22Rv1 (cell line): ENCODE measurements around the gene ZNF785.

Source experiments
- H3K27ac ChIP-seq: fragments of 450-650 bp; 2 replicates; pipeline ENCODE4 v1.5.1; 2017
- ZFX ChIP-seq: fragments of 450-650 bp; IDR thresholded peaks from 2 replicates; pipeline ENCODE4 v1.6.1; 2017; ENCODE audit warnings: antibody characterized with exemption, borderline replicate concordance
- TF ChIP-seq, protein P1 (sequence below): fragments of 450-650 bp; IDR thresholded peaks from 2 replicates; pipeline ENCODE4 v1.5.1; 2017; ENCODE audit warnings: mild to moderate bottlenecking

ZNF785 gene

DNA sequence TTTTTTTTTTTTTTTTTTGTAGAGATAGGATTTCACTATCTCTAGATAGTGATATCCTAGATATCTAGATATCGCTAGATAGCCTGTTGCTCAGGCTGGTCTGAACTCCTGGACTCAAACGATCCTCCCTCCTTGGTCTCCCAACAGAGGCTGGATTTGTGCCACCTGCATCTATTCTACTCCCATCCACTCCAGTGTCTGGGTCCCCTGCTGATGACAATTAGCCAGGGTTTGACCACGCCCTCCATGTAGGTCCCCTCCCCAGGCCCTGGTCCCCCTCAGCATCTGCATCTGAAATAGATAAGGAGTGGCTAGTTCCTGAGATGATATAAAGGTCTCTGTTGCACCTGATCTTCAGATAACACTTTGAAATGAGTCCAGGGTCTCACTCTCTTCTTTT is 16.2 kb downstream of the ZNF785 start:
- TF ChIP-seq, protein P1, sequence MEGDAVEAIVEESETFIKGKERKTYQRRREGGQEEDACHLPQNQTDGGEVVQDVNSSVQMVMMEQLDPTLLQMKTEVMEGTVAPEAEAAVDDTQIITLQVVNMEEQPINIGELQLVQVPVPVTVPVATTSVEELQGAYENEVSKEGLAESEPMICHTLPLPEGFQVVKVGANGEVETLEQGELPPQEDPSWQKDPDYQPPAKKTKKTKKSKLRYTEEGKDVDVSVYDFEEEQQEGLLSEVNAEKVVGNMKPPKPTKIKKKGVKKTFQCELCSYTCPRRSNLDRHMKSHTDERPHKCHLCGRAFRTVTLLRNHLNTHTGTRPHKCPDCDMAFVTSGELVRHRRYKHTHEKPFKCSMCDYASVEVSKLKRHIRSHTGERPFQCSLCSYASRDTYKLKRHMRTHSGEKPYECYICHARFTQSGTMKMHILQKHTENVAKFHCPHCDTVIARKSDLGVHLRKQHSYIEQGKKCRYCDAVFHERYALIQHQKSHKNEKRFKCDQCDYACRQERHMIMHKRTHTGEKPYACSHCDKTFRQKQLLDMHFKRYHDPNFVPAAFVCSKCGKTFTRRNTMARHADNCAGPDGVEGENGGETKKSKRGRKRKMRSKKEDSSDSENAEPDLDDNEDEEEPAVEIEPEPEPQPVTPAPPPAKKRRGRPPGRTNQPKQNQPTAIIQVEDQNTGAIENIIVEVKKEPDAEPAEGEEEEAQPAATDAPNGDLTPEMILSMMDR, result no peak
- no peak for TF ChIP-seq ZFX

DNA sequence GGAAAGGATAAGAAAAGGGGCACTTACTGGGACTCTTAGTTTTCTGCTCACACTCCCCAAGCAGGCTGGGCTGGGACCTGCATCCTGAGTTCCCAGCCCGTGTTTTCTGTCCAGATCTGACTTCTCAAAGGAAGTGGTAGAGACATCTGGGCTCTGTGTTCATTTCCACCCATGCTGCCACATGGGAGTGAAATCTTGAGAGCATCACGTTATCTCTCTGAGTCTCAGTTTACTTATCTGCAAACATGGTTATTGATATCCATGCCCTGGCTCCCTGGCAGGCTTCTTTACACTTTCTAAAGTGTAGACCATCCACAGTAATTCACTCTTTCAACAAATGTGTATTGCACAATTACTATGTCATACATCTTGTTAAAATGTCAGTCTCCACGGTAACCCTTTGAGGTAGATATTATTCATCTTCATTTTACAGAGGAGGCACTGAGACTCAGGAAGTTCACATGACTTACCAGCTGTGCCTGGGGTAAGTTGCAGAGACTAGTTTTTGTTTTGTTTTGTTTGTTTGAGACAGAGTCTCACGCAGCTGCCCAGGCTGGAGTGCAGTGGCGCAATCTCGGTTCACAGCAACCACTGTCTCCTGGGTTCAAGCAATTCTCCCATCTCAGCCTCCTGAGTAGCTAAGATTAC is 17.4 kb downstream of the ZNF785 start:
- TF ChIP-seq, protein P1, result no peak
- no peak for TF ChIP-seq ZFX
- no peak overlapping the region for H3K27ac ChIP-seq

More for the DNA sequence above, 16.2 kb downstream of the ZNF785 start:
- H3K27ac ChIP-seq, result no peak overlapping the region

DNA sequence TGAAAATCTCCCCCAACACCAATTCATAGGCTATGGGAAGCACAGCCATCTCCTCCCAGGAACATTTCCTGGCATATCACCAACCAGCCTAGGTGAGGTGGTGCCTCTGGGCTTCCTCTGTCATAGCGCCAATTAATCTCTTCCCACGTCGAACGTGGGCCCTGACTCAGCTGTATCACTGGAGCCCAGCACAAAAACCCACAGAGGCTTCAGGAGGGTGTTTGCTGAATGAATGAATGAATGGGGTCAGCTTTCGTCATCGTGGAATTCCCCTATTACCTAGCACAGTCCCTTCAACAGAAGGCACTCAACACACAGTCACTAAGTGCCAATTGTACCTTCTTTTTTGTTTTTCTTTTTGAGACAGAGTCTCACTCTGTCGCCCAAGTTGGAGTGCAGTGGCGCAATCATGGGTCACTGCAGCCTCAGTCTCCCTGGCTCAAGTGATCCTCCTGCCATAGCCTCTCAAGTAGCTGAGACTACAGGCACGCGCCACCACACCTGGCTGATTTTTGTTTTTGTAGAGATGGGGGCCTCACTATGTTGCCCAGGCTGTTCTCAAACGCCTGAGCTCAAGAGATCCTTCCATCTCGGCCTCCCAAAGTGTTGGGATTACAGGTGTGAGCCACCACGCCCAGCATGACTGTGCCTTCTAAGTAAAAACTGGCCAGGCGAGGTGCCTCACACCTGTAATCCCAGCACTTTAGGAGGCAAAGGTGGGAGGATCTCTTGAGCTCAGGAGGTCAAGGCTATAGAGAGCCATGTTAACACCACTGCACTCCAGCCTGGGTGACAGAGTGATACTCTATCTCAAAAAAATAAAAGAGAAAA is 18.1 kb downstream of the ZNF785 start:
- no peak overlapping the region for H3K27ac ChIP-seq
- TF ChIP-seq ZFX, result no peak
- TF ChIP-seq, protein P1, result no peak

DNA sequence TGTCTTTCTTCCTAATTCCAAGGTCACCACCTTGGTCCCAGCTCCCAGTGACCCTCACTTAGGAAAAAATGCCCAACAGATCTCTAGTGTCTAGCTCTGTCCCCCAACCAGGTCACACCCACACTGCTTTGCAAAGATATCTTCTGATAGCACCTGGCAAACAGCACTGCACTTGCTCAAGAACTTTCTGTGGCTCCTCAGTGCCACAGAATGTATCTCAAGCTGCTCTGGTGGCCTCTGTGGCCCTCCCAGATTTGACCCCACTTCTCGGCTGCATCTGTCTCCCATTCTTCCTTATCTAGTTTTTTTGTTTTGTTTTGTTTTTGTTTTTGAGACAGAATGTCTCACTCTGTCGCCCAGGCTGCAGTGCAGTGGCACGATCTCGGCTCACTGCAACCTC is 19.0 kb downstream of the ZNF785 start:
- H3K27ac ChIP-seq, result no peak overlapping the region

DNA sequence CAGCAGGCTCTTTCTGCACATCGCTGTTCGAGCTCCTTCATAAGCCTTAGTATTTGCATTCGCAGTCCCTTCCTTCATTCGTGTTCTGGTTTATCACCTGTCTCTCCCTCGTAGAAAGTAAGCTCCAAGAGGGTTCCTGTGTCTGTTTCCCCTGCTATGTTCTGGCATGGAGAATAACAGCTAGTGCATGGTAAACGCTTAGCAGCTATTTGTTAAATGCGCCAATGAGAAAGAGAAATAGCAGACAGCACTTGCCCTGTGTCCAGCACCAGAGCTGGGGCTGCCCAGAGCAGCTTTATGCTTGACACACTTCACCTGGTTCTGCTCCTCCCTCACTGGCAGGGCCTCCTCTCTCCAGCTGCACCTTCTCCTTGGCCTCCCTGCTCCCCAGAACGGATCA is 19.5 kb downstream of the ZNF785 start:
- TF ChIP-seq, protein P1, result no peak
- no peak for TF ChIP-seq ZFX

More for the DNA sequence above, 19.0 kb downstream of the ZNF785 start:
- TF ChIP-seq, protein P1, result no peak
- TF ChIP-seq ZFX, result no peak

DNA sequence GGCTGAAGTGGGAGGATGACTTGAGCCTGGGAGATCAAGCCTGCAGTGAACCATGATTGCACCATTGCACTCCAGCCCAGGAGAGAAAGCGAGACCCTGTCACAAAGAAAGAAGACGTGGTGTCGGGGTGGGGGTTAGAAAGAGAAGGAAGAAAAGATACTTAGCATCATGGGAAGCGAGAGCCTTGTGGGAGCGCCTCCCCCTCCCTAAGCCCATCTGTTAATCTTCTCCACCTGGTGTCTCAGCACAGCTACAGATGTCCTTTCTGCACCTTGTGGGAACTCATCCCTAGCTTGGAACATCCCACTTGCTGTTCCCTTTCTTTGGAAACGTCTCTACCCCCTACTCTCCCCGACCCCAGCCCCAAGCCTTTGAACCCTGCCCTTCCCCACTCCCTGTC is 20.0 kb downstream of the ZNF785 start:
- H3K27ac ChIP-seq, result no peak overlapping the region
- TF ChIP-seq ZFX, result no peak
- TF ChIP-seq, protein P1, result no peak

More for the DNA sequence above, 19.5 kb downstream of the ZNF785 start:
- no peak overlapping the region for H3K27ac ChIP-seq

DNA sequence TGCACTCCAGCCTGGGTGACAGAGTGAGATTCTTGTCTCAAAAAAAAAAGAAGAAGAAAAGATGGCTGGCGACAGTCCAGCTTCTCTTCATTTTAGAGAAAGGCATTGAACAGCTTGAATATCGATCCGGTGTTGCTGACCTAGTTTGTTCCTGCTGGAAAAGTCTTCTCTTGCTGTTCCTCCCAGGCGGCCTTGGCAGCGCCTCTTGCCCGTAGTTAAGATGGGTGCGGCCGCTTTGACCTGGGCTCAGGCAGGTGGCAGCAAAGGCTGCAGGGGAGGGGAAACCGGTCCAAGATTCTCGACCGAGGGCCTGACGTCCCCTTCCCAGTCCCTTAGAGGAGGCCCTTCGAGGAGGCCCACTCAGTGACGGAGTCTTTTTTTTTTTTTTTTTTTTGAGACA is 23.5 kb downstream of the ZNF785 start:
- TF ChIP-seq ZFX, result no peak
- TF ChIP-seq, protein P1, result peak; percentile 11; the same call in 1 of the 2 replicates
- peak overlapping the region; percentile 66 for H3K27ac ChIP-seq
